Ovary (tissue), 10 donors: ENCODE measurements around the gene GTPBP3. TPM values are rescaled to one million over a fixed set of nuclear protein-coding genes. Genes with fewer than 3 reads are reported as not detected.

Experiments
- DNase-seq, 5 donors: peaks; one replicate each; pipeline ENCODE4 v3.0.0-alpha.2; 2019 to 2020
- H3K27ac ChIP-seq, 2 donors: fragments of 200-600 bp; one replicate each; pipeline versions ENCODE4 v1.5.1 to v1.8.0; 2019 to 2022
- H3K27me3 ChIP-seq: fragments of 200-600 bp; one replicate; pipeline ENCODE4 v1.8.0; 2022
- H3K36me3 ChIP-seq: fragments of 200-600 bp; sonication (generic); one replicate; pipeline ENCODE4 v1.5.1; 2019
- H3K4me1 ChIP-seq: one replicate; pipeline ENCODE4 v1.8.1; 2013; ENCODE audit warnings: mild to moderate bottlenecking, moderate library complexity; ENCODE audit not compliant: insufficient read depth
- H3K4me3 ChIP-seq: fragments of 200-600 bp; sonication (generic); one replicate; pipeline ENCODE4 v1.5.1; 2017
- H3K9me3 ChIP-seq, 2 donors: fragments of 200-600 bp in 1 of 2; sonication (generic) in 1 of 2; one replicate each; pipeline versions ENCODE4 v1.5.1 to v1.8.1; 2013 to 2019; ENCODE audit warnings: mild to moderate bottlenecking in 1 of 2, moderate library complexity in 1 of 2
- EP300 ChIP-seq: sonication (generic); formaldehyde crosslinking; IDR thresholded peaks from one replicate; pipeline ENCODE4 v1.6.1; 2017; ENCODE audit warnings: antibody characterized with exemption
- POLR2A ChIP-seq: fragments of 450-650 bp; IDR thresholded peaks from one replicate; pipeline ENCODE4 v1.6.1; 2017; ENCODE audit warnings: antibody characterized with exemption, mild to moderate bottlenecking, moderate library complexity
- WGBS, 3 donors: extraction: QIAGEN DNeasy Blood & Tissue Kit in 1 of 3; methylation state at CpG; one replicate each; pipeline versions ENCODE4 v1.1.5 to v1.1.7; 2013 to 2017; 5-methylcytosine and 5-hydroxymethylcytosine counted together
- intact Hi-C, 4 donors: fragments of 100-400 bp; cut with DNase I; formaldehyde crosslinking; loops; one replicate each; pipeline versions ENCODE4 v1.11.0 to v1.15.1; 2022 to 2023
- long read RNA-seq, 3 donors: library from polyadenylated mRNA in 2 of 3; unstranded in 2 of 3; transcript quantifications; one replicate each; pipeline ENCODE4 v2.0.0 and lab custom pipeline, GENCODE V29; 2021 to 2026
- polyA plus RNA-seq, 2 donors: library from polyadenylated mRNA; stranded (reverse); fragments of 200-250 nt in 1 of 2; fragments of 350-450 nt in 1 of 2; fragmentation: Illumina TruSeq in 1 of 2; extraction: RNeasy Lipid Tissue Mini Kit (QIAGEN cat#74804) in 1 of 2; gene quantifications; one replicate each; pipeline ENCODE4 v1.2.3, GENCODE V29; 2013 to 2014
- total RNA-seq, 7 donors: library from RNA; depleted of rRNA in 2 of 7; stranded (reverse); fragments of >200 nt in 2 of 7; fragmentation: NEBNext Ultra II Directional in 3 of 7; extraction: Animal tissue kit (Norgen Biotek cat#: 25700) in 3 of 7; gene quantifications; one replicate each; pipeline versions ENCODE4 v1.1.0 to v1.2.4, GENCODE V29; 2016 to 2023
- TF ChIP-seq, protein P1 (sequence below), 3 donors: fragments of 450-650 bp in 2 of 3; fragments of 200-600 bp in 1 of 3; IDR thresholded peaks; one replicate each; pipeline versions ENCODE4 v1.5.1 to v1.8.0; 2016 to 2022; ENCODE audit warnings: antibody characterized with exemption in 3 of 3, mild to moderate bottlenecking in 1 of 3
- donor health status: DM: no; HTN: no; CAD: no; lungs with moderate emphysema.
- donor health status: DM: no; HTN: no; CAD: no.
- donor health status: Bipolar disorder and iron deficiency.
- donor health status: DM: yes; HTN: yes; CAD: no.
- donor health status: DM: no; HTN: no; CAD: no.
- donor health status: DM: yes; HTN: yes; CAD: no.

GTPBP3 gene
- 10 to 100 TPM; 11.4 to 22.9 (median 18.2) TPM for total RNA-seq
- polyA plus RNA-seq = 10 to 100 TPM in 1 of 2 donors, 1 to 10 TPM in 1; 4.5 to 11.6 TPM
- long read RNA-seq, donor 1, transcript GTPBP3-222 (9 exons, 2,493 nt) = major isoform, 18 of 58 reads
- long read RNA-seq, donor 1, transcript GTPBP3-201 (9 exons, 2,579 nt) = major isoform, 18 of 58 reads
- long read RNA-seq, donor 1, partial matches to known transcripts = 4 of 58 reads
- long read RNA-seq, donor 1, other reads (novel, unspliced or antisense) = 16 of 58 reads
- long read RNA-seq, donor 2, partial matches to known transcripts = 14 of 21 reads
- long read RNA-seq, donor 2, other reads (novel, unspliced or antisense) = 0 of 21 reads
- long read RNA-seq, donor 3, transcript GTPBP3-222 (9 exons, 2,493 nt) = minor isoform, 8 of 36 reads
- long read RNA-seq, donor 3, transcript GTPBP3-201 (9 exons, 2,579 nt) = major isoform, 14 of 36 reads
- long read RNA-seq, donor 3, partial matches to known transcripts = 5 of 36 reads
- long read RNA-seq, donor 3, other reads (novel, unspliced or antisense) = 9 of 36 reads

GRCh38 chr19:17336872-17337674, at the start of gene GTPBP3:
Gene GTPBP3, plus strand, starts transcription at chr19:17337553. Its CDS starts 59 bp downstream, at chr19:17337612.
- peak; percentile 93 to 97 (median 94) for DNase-seq
- peak within 1 kb of the TSS; percentile 77 for H3K4me3 ChIP-seq
- H3K27ac ChIP-seq = peak within 1 kb of the TSS; percentile 69 to 81
- intact Hi-C loops = no loop called here
- TF ChIP-seq POLR2A (no peak), EP300 (peak; percentile 14)
- no peaks in the 10 kb centered on the region for H3K36me3 ChIP-seq
- H3K4me1 ChIP-seq = peaks cover 8% of the 10 kb centered on the region
- no peaks in the 10 kb centered on the region for H3K27me3 ChIP-seq
- WGBS, 3 donors = 0% methylated on average over 35 to 41 of the region's 41 CpGs
- no peaks in the 10 kb centered on the region for H3K9me3 ChIP-seq

- DNase-seq = peak; percentile 60 to 75 (median 68)
- peaks cover 2% of the 10 kb centered on the region for H3K4me1 ChIP-seq
- TF ChIP-seq POLR2A (no peak), EP300 (no peak)
- TF ChIP-seq, protein P1, sequence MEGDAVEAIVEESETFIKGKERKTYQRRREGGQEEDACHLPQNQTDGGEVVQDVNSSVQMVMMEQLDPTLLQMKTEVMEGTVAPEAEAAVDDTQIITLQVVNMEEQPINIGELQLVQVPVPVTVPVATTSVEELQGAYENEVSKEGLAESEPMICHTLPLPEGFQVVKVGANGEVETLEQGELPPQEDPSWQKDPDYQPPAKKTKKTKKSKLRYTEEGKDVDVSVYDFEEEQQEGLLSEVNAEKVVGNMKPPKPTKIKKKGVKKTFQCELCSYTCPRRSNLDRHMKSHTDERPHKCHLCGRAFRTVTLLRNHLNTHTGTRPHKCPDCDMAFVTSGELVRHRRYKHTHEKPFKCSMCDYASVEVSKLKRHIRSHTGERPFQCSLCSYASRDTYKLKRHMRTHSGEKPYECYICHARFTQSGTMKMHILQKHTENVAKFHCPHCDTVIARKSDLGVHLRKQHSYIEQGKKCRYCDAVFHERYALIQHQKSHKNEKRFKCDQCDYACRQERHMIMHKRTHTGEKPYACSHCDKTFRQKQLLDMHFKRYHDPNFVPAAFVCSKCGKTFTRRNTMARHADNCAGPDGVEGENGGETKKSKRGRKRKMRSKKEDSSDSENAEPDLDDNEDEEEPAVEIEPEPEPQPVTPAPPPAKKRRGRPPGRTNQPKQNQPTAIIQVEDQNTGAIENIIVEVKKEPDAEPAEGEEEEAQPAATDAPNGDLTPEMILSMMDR (IDR thresholded peaks at IDR 0.05) = no peak
- WGBS, 3 donors = 10 to 16% (median 12%) methylated on average over 22 of the region's 22 CpGs
- no peaks in the 10 kb centered on the region for H3K9me3 ChIP-seq
- H3K36me3 ChIP-seq = no peaks in the 10 kb centered on the region
- intact Hi-C loops = loop anchor here in 3 of 4 donors (10.0 kb wide), 3 partner anchors 85 to 515 kb away; partner anchors contain the start of genes HAUS8 (in 2 of the 3) and MYO9B (in 2 of the 3)
- H3K27me3 ChIP-seq = no peaks in the 10 kb centered on the region
- H3K4me3 ChIP-seq = no peak overlapping the region
- no peak overlapping the region for H3K27ac ChIP-seq
Observed at GRCh38 chr19:17289489-17289888, 47.9 kb upstream of the GTPBP3 start.

DNA sequence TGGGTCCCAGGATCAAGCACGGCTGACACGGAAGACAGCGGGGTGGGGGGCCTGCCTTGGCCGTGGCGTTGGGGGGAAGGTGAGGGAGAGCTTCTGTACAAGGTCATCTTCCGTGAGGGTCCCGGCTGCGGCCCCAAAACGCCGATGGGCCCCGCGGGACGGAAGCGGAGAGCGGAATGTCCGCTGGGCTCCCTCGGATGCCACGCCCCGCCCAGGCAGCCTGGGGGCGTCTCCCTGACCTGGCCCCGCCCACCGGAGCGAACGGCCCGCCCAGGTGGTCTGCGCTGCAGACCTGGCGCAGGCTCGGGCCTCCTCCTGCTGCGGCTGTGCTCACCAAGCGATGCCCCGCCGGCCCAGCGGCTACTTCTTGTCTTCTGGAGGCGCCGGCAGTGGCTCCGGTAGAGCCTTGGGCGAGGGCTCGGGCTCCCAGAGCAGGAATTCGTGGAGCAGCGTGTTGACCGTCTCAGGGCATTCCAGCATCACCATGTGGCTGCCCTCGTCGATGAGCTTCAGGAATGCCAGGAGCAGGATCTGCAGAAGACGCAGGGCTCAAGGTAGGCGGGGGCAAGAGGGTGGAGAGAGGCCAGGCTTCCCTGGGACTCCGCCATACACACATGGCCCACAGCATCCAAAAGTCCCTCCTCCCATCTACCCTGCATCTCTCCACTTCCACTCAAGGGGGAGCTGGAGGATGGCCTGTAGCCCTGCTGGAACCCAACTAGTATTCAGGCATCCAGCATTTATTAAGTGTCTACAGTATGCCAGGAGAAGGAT, 44.9 kb upstream of the GTPBP3 start:
- peak overlapping the region in 1 of 2 donors; percentile 74 for H3K27ac ChIP-seq
- peak overlapping the region; percentile 45 for H3K4me3 ChIP-seq
- H3K4me1 ChIP-seq = peaks cover 2% of the 10 kb centered on the region
- TF ChIP-seq POLR2A = no peak
- TF ChIP-seq, protein P1 (IDR thresholded peaks at IDR 0.05) = peak in 2 of 3 donors; percentile 42 to 53
- H3K36me3 ChIP-seq = no peaks in the 10 kb centered on the region
- no peaks in the 10 kb centered on the region for H3K27me3 ChIP-seq
- intact Hi-C loops = loop anchor here in 1 of 4 donors (2.0 to 5.0 kb wide), 2 partner anchors 55 to 98 kb away; no protein-coding TSS in a partner anchor
- DNase-seq = peak; percentile 60 to 89 (median 80)
- H3K9me3 ChIP-seq = no peaks in the 10 kb centered on the region
- 2 to 11% (median 6%) methylated on average over 36 to 46 of the region's 46 CpGs for WGBS, 3 donors

GRCh38 chr19:17293605-17294004, 43.7 kb upstream of the GTPBP3 start:
- Histone ChIP-seq H3K36me3 (no peaks in the 10 kb centered on the region), H3K27me3 (no peaks in the 10 kb centered on the region), H3K27ac (no peak overlapping the region), H3K4me3 (no peak overlapping the region), H3K9me3 (no peaks in the 10 kb centered on the region), H3K4me1 (peaks cover 2% of the 10 kb centered on the region)
- no peak for DNase-seq
- WGBS, 3 donors = 66 to 83% (median 73%) methylated on average over 14 of the region's 14 CpGs
- intact Hi-C loops = loop anchor here in 1 of 4 donors (2.0 to 5.0 kb wide), 2 partner anchors 54 to 97 kb away; no protein-coding TSS in a partner anchor
- TF ChIP-seq, protein P1 (IDR thresholded peaks at IDR 0.05) = no peak
- TF ChIP-seq EP300 (no peak), POLR2A (no peak)
